Esophagus muscularis mucosa (tissue), 3 donors: Measurements from ENCODE around the gene HSD3B2.

Experiments
- CTCF ChIP-seq, 3 experiments: fragments of 200-600 bp in 2 of 3; fragments of 450-650 bp in 1 of 3; sonication (generic) in 2 of 3; IDR thresholded peaks; one replicate each; pipeline ENCODE4 v1.5.1; 2017 to 2019; ENCODE audit warnings: antibody characterized with exemption in 3 of 3, mild to moderate bottlenecking in 2 of 3, moderate library complexity in 1 of 3
- POLR2A ChIP-seq: fragments of 450-650 bp; IDR thresholded peaks from one replicate; pipeline ENCODE4 v1.6.1; 2017; ENCODE audit warnings: antibody characterized with exemption, moderate library complexity, mild to moderate bottlenecking, low read depth
- POLR2AphosphoS5 ChIP-seq, 2 donors: sonication (generic); formaldehyde crosslinking; IDR thresholded peaks; one replicate each; pipeline ENCODE4 v1.6.1; 2017; ENCODE audit warnings: antibody characterized with exemption in 2 of 2

- TF ChIP-seq CTCF (IDR thresholded peaks at IDR 0.05) (no peak), POLR2A (no peak), POLR2AphosphoS5 (IDR thresholded peaks at IDR 0.05) (no peak)
Observed at GRCh38 chr1:119391749-119392148, 23.2 kb upstream of the HSD3B2 start.
